HFFc6 (cell line): ENCODE results near the gene PITX1. TPM values are rescaled to one million over a fixed set of nuclear protein-coding genes. Genes with fewer than 3 reads are reported as not detected.

Experiments
- DNase-seq: peaks from one replicate; pipeline ENCODE4 v3.0.0-alpha.2; 2018
- H3K27ac Mint-ChIP-seq: 2 replicates; pipeline ENCODE4 v1.8.0; 2020; ENCODE audit warnings: mild to moderate bottlenecking, mixed read lengths
- H3K27me3 Mint-ChIP-seq: 2 replicates; pipeline ENCODE4 v1.8.0; 2021; ENCODE audit warnings: mild to moderate bottlenecking, moderate library complexity, mixed read lengths; ENCODE audit not compliant: insufficient read depth
- H3K36me3 Mint-ChIP-seq: 2 replicates; pipeline ENCODE4 v1.8.0; 2021; ENCODE audit warnings: low read depth, mixed read lengths
- H3K4me1 Mint-ChIP-seq: 2 replicates; pipeline ENCODE4 v1.8.0; 2020; ENCODE audit warnings: low read depth, mixed read lengths
- H3K4me3 Mint-ChIP-seq: 2 replicates; pipeline ENCODE4 v1.8.0; 2020; ENCODE audit warnings: mild to moderate bottlenecking, moderate library complexity, mixed read lengths
- H3K9me3 Mint-ChIP-seq: 2 replicates; pipeline ENCODE4 v1.8.0; 2020; ENCODE audit warnings: mild to moderate bottlenecking, mixed read lengths
- CTCF ChIP-seq: fragments of 200-600 bp; sonication (generic); IDR thresholded peaks from 2 replicates; pipeline ENCODE4 v1.5.0; 2021; ENCODE audit warnings: antibody characterized with exemption, mild to moderate bottlenecking
- total RNA-seq, 6 experiments: library from RNA; stranded (reverse); fragmentation: NEBNext Ultra II Directional; extraction: Animal tissue kit (Norgen Biotek cat#: 25700); gene quantifications; 2 replicates in 1 of 6; 3 replicates in 5 of 6; pipeline ENCODE4 v1.2.3, GENCODE V29; 2021

PITX1 gene
- total RNA-seq, 6 experiments from 2014 or later = 13.4 to 26.0 (median 14.8) TPM

GRCh38 chr5:135048286-135048685 lies 14.3 kb upstream of the PITX1 start:
- Mint-ChIP-seq H3K27ac (no peak overlapping the region), H3K4me3 (no peak overlapping the region), H3K4me1 (no peaks in the 10 kb centered on the region), H3K27me3 (peaks cover 31% of the 10 kb centered on the region), H3K9me3 (no peaks in the 10 kb centered on the region), H3K36me3 (no peaks in the 10 kb centered on the region)
- DNase-seq = no peak
- no peak for TF ChIP-seq CTCF

GRCh38 chr5:135047347-135047695 lies 13.3 kb upstream of the PITX1 start:
- DNase-seq = no peak
- Mint-ChIP-seq H3K27ac (no peak overlapping the region), H3K4me3 (no peak overlapping the region), H3K36me3 (no peaks in the 10 kb centered on the region), H3K4me1 (no peaks in the 10 kb centered on the region), H3K9me3 (no peaks in the 10 kb centered on the region), H3K27me3 (peaks cover 27% of the 10 kb centered on the region)
- no peak for TF ChIP-seq CTCF

- Mint-ChIP-seq H3K27ac (no peak overlapping the region), H3K4me1 (no peaks in the 10 kb centered on the region), H3K4me3 (no peak overlapping the region), H3K9me3 (no peaks in the 10 kb centered on the region), H3K36me3 (no peaks in the 10 kb centered on the region), H3K27me3 (peaks cover 25% of the 10 kb centered on the region)
- no peak for DNase-seq
- TF ChIP-seq CTCF = no peak
Measured at GRCh38 chr5:135046661-135047346, 12.8 kb upstream of the PITX1 start.

- TF ChIP-seq CTCF = no peak
- Mint-ChIP-seq H3K9me3 (no peaks in the 10 kb centered on the region), H3K4me1 (no peaks in the 10 kb centered on the region), H3K27ac (no peak overlapping the region), H3K27me3 (peaks cover 23% of the 10 kb centered on the region), H3K4me3 (no peak overlapping the region), H3K36me3 (no peaks in the 10 kb centered on the region)
- DNase-seq = no peak
Measured at GRCh38 chr5:135045488-135045887, 11.5 kb upstream of the PITX1 start.

GRCh38 chr5:135042595-135042994 lies 8.6 kb upstream of the PITX1 start:
- peaks cover 27% of the 10 kb centered on the region for H3K27me3 Mint-ChIP-seq
- H3K36me3 Mint-ChIP-seq = no peaks in the 10 kb centered on the region
- TF ChIP-seq CTCF = no peak
- no peaks in the 10 kb centered on the region for H3K9me3 Mint-ChIP-seq
- no peak for DNase-seq
- H3K4me3 Mint-ChIP-seq = no peak overlapping the region
- no peak overlapping the region for H3K27ac Mint-ChIP-seq
- no peaks in the 10 kb centered on the region for H3K4me1 Mint-ChIP-seq

GRCh38 chr5:135041726-135042125 lies 7.7 kb upstream of the PITX1 start:
- Mint-ChIP-seq H3K4me3 (no peak overlapping the region), H3K27me3 (peaks cover 29% of the 10 kb centered on the region)
- no peak for DNase-seq

More at GRCh38 chr5:135041726-135042125, 7.7 kb upstream of the PITX1 start:
- Mint-ChIP-seq H3K36me3 (no peaks in the 10 kb centered on the region), H3K4me1 (no peaks in the 10 kb centered on the region), H3K27ac (no peak overlapping the region), H3K9me3 (no peaks in the 10 kb centered on the region)
- TF ChIP-seq CTCF = no peak
